Measurements from ENCODE around the gene VOPP1. TPM values are rescaled to one million over a fixed set of nuclear protein-coding genes. Genes with fewer than 3 reads are reported as not detected.
"Not testable (repeated sequence)": the region's sequence is repeated elsewhere in the genome, so short reads cannot be mapped to it uniquely, and the experiment has no call there.

VOPP1 gene
- total and polyA plus RNA-seq, 3 experiments from 2014 or later, result 34.8 to 67.3 (median 65.6) TPM

GRCh38 chr7:55476852-55477780 lies 95.2 kb downstream of the VOPP1 start:
- Histone ChIP-seq H3K36me3 (ENCODE audit: insufficient read depth, low read length) (no peaks in the 10 kb centered on the region), H3K27me3 (ENCODE audit: insufficient read depth, low read length, poor library complexity, severe bottlenecking) (no peaks in the 10 kb centered on the region), H3K27ac (ENCODE audit: low read depth, low read length) (no peak overlapping the region), H3K9me3 (ENCODE audit: low read length) (no peaks in the 10 kb centered on the region), H3K4me3 (ENCODE audit: low read length) (no peak overlapping the region), H3K4me1 (ENCODE audit: insufficient read depth, low read length) (peaks cover 57% of the 10 kb centered on the region)
- no peak for DNase-seq
- Mint-ChIP-seq H3K9me3 (no peaks in the 10 kb centered on the region), H3K4me1 (peaks cover 57 to 89% (median 78%) of the 10 kb centered on the region in 3 donors), H3K27ac (peak overlapping the region; percentile 8 to 89 (median 58)), H3K27me3 (no peaks in the 10 kb centered on the region), H3K4me3 (peak overlapping the region in 6 of 7 donors; percentile 39 to 63 (median 54)), H3K36me3 (peaks cover 6 to 36% (median 10%) of the 10 kb centered on the region in 3 donors)
- CTCF ChIA-PET, result no interaction called here
- POLR2A ChIA-PET, result no interaction called here

DNA sequence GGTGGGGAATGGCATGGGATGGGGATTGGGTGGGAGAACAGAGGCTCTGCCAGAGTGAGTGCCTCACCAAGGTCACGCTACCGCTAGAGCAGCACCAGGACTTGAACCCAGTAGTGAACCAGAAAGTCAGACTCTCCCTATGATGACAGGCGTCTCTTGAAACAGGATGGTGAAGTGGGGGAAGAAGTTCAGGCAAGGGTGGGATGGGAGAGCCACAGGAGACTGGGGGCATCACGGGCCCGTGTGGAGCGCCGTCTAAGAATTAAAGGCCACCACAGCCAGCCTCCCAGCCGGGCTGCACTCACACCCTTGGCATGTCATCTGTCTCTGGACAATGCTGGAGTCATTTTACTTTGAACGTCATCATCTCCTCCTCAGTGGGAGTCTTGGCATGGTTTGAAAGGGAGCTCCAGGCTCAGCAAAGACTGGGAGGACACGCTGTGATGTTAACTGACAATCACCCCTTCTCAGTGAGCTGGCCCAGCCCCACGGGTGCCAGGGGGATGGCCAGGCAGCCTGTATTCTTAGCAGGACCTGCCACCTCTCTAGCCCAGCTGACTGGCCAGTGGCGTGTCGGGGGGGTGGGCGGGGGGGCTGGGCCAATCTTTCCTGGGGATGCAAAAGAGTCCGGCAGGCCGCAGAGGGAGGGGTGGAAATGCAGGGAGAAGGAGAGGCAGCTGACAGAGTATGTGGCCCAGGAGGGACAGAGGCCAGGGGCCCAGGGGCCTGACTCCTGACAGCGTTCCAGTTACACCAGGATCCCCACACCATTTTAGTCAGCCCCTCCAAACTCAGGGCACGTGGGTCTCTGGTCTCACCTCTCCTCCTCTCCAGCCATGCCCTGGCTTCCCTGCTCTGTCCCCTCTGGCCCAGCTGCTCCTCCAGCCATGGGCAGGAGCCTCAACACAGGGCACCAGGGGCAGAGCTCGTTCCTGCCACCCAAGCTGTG lies 96.2 kb downstream of the VOPP1 start:
- peaks cover 61 to 85% (median 80%) of the 10 kb centered on the region in 3 donors for H3K4me1 Mint-ChIP-seq
- H3K27me3 Mint-ChIP-seq, result no peaks in the 10 kb centered on the region
- no peak overlapping the region for H3K27ac ChIP-seq (ENCODE audit: low read depth, low read length)
- H3K4me3 Mint-ChIP-seq, result peak overlapping the region; percentile 32 to 89 (median 78)
- no peaks in the 10 kb centered on the region for H3K9me3 ChIP-seq (ENCODE audit: low read length)
- no peaks in the 10 kb centered on the region for H3K27me3 ChIP-seq (ENCODE audit: insufficient read depth, low read length, poor library complexity, severe bottlenecking)
- POLR2A ChIA-PET, result no interaction called here
- peak overlapping the region; percentile 52 to 91 (median 84) for H3K27ac Mint-ChIP-seq
- CTCF ChIA-PET, result no interaction called here
- H3K36me3 Mint-ChIP-seq, result peaks cover 6 to 35% (median 10%) of the 10 kb centered on the region in 3 donors
- no peak for DNase-seq
- H3K9me3 Mint-ChIP-seq, result no peaks in the 10 kb centered on the region
- peak overlapping the region; percentile 66 for H3K4me3 ChIP-seq (ENCODE audit: low read length)
- H3K36me3 ChIP-seq (ENCODE audit: insufficient read depth, low read length), result no peaks in the 10 kb centered on the region
- H3K4me1 ChIP-seq (ENCODE audit: insufficient read depth, low read length), result peaks cover 57% of the 10 kb centered on the region

GRCh38 chr7:55474944-55475854 lies 97.1 kb downstream of the VOPP1 start:
- Histone ChIP-seq H3K27ac (ENCODE audit: low read depth, low read length) (no peak overlapping the region), H3K36me3 (ENCODE audit: insufficient read depth, low read length) (no peaks in the 10 kb centered on the region), H3K4me1 (ENCODE audit: insufficient read depth, low read length) (peaks cover 63% of the 10 kb centered on the region), H3K27me3 (ENCODE audit: insufficient read depth, low read length, poor library complexity, severe bottlenecking) (no peaks in the 10 kb centered on the region), H3K4me3 (ENCODE audit: low read length) (peak overlapping the region; percentile 66), H3K9me3 (ENCODE audit: low read length) (no peaks in the 10 kb centered on the region)
- peaks cover 62 to 81% (median 76%) of the 10 kb centered on the region in 3 donors for H3K4me1 Mint-ChIP-seq
- POLR2A ChIA-PET, result no interaction called here
- peak overlapping the region; percentile 32 to 89 (median 78) for H3K4me3 Mint-ChIP-seq
- peaks cover 4 to 36% (median 6%) of the 10 kb centered on the region in 3 donors for H3K36me3 Mint-ChIP-seq
- H3K27me3 Mint-ChIP-seq, result no peaks in the 10 kb centered on the region
- DNase-seq, result peak in 2 of 5 donors; percentile 31 to 51
- CTCF ChIA-PET, result no interaction called here
- H3K9me3 Mint-ChIP-seq, result no peaks in the 10 kb centered on the region
- H3K27ac Mint-ChIP-seq, result peak overlapping the region; percentile 52 to 91 (median 84)

DNA sequence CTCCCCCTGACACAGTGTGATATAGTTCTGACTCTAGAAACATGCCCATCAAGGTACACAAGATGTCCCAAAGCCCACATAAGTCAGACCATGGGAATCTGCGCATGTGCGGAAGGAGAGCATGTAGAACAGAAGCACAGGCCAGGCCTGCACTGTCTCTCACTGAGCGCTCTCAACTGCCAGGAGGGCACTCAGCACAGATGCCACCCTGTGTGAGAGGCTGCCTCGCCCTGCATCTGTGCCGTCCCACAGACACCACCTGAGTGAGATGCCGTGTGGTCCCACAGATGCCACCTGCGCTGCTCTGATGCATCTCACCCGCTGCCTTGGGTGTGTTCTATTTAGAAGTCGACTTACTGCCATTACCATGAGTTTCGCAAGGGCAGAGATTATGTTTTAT lies 98.4 kb downstream of the VOPP1 start:
- H3K4me3 ChIP-seq (ENCODE audit: low read length), result no peak overlapping the region
- no peak for DNase-seq
- H3K4me1 Mint-ChIP-seq, result peaks cover 73 to 85% (median 78%) of the 10 kb centered on the region in 3 donors
- ChIA-PET POLR2A (no interaction called here), CTCF (no interaction called here)
- no peaks in the 10 kb centered on the region for H3K27me3 ChIP-seq (ENCODE audit: insufficient read depth, low read length, poor library complexity, severe bottlenecking)
- H3K27me3 Mint-ChIP-seq, result no peaks in the 10 kb centered on the region
- no peaks in the 10 kb centered on the region for H3K9me3 Mint-ChIP-seq
- peak overlapping the region in 4 of 7 donors; percentile 20 to 82 (median 50) for H3K4me3 Mint-ChIP-seq
- H3K36me3 Mint-ChIP-seq, result peaks cover 4 to 37% (median 6%) of the 10 kb centered on the region in 3 donors
- H3K36me3 ChIP-seq (ENCODE audit: insufficient read depth, low read length), result no peaks in the 10 kb centered on the region
- H3K27ac Mint-ChIP-seq, result peak overlapping the region in 7 of 8 donors; percentile 54 to 90 (median 68)
- H3K9me3 ChIP-seq (ENCODE audit: low read length), result no peaks in the 10 kb centered on the region
- no peak overlapping the region for H3K27ac ChIP-seq (ENCODE audit: low read depth, low read length)
- H3K4me1 ChIP-seq (ENCODE audit: insufficient read depth, low read length), result peaks cover 74% of the 10 kb centered on the region

DNA sequence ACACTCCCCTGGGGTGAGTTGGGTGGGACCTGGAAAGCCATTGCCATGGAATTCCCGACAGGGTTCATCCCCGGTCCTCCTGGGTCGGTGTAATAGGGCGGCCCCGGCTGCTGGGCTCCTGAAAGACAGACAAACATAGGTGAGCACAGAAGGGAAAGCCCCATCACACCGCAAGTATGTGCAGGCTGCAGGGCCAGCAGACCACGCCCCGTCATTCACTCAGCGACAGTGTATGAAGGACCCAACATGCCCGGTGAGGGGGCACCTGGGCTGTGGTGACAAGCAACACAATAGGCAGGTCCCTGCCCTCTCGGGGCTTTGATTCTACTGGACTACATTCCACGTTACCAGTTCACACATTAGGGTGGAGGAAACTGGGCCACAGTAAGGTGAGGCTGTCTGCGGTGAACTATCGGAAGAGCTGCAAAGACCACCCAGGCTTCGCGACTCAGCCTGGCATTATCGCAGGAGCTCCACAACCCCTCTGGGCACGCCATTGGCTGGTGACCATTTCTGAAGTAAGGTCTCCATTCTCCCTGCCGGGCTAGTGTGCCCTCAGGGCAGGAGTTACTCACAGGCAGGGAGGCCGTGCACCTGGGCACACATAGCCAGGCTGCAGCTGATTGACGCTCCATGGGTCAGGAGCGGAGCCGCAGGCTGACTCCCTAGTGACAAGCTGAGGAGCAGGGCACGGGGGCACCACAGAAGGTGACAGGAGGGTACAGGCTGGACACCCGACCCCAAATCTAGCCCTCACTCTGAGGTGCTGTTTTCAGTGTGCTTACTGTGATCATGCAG lies 99.2 kb downstream of the VOPP1 start:
- Histone ChIP-seq H3K4me1 (ENCODE audit: insufficient read depth, low read length) (peaks cover 76% of the 10 kb centered on the region), H3K9me3 (ENCODE audit: low read length) (no peaks in the 10 kb centered on the region), H3K4me3 (ENCODE audit: low read length) (no peak overlapping the region), H3K36me3 (ENCODE audit: insufficient read depth, low read length) (no peaks in the 10 kb centered on the region), H3K27me3 (ENCODE audit: insufficient read depth, low read length, poor library complexity, severe bottlenecking) (no peaks in the 10 kb centered on the region), H3K27ac (ENCODE audit: low read depth, low read length) (no peak overlapping the region)
- H3K27ac Mint-ChIP-seq, result peak overlapping the region in 5 of 8 donors; percentile 15 to 93 (median 54)
- POLR2A ChIA-PET, result no interaction called here
- CTCF ChIA-PET, result interaction anchor here (0.9 kb wide), 1 partner anchor 40 kb away, joined by 3 read pairs; no protein-coding TSS in a partner anchor
- DNase-seq, result no peak
- peak overlapping the region in 1 of 7 donors; percentile 3 for H3K4me3 Mint-ChIP-seq
- no peaks in the 10 kb centered on the region for H3K27me3 Mint-ChIP-seq
- no peaks in the 10 kb centered on the region for H3K9me3 Mint-ChIP-seq
- H3K36me3 Mint-ChIP-seq, result peaks cover 4 to 40% (median 6%) of the 10 kb centered on the region in 3 donors
- peaks cover 74 to 86% (median 78%) of the 10 kb centered on the region in 3 donors for H3K4me1 Mint-ChIP-seq

DNA sequence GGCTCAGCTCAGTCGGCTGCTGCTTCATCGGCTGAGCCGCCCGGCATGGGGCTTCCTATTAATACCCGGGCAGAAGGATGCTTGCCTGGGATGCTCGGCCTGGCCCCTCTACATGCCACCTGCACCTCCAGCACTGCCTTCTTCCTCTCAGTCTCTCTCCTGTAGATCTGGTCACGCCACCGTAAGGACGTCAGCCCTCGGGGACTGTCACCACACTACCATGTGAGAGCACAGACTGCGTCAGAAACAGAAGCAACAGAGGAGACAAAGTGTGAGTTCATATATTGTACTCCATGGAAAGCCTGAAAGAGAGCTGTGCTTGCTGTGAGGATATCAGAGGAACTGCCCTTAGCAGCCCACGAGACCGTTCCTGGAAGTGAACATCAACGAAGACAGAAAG lies 99.9 kb downstream of the VOPP1 start:
- Mint-ChIP-seq H3K36me3 (peaks cover under 1 to 41% (median 5%) of the 10 kb centered on the region in 3 donors), H3K4me1 (peaks cover 73 to 84% (median 78%) of the 10 kb centered on the region in 3 donors)
- H3K27ac Mint-ChIP-seq; DNase-seq; POLR2A ChIA-PET; H3K36me3 ChIP-seq (ENCODE audit: insufficient read depth, low read length); H3K9me3 ChIP-seq (ENCODE audit: low read length); H3K27ac ChIP-seq (ENCODE audit: low read depth, low read length); CTCF ChIA-PET; H3K27me3 ChIP-seq (ENCODE audit: insufficient read depth, low read length, poor library complexity, severe bottlenecking); H3K27me3 Mint-ChIP-seq; H3K9me3 Mint-ChIP-seq; H3K4me3 ChIP-seq (ENCODE audit: low read length); H3K4me3 Mint-ChIP-seq: not testable (repeated sequence)
- peaks cover 77% of the 10 kb centered on the region for H3K4me1 ChIP-seq (ENCODE audit: insufficient read depth, low read length)

DNA sequence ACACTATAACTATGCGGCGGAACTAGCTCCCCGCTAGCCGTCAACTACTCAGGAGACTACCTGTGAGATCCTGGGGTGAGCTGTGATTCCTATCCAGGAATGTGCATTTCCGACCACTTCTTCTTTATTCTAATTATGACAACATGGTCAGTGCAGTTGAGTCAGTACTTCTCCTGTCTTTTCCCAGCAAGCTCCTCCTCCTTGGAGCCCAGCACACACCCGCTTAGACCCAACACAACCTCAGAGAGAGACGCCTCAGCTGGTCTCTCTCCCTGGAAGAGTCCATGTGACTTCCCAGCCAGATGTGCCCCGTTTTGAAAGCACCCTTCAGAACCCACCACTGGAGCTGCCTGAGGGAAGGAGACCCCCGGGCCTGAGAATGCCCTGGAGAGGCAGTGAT lies 100.7 kb downstream of the VOPP1 start:
- CTCF ChIA-PET; POLR2A ChIA-PET; DNase-seq; H3K4me3 ChIP-seq (ENCODE audit: low read length); H3K9me3 ChIP-seq (ENCODE audit: low read length); H3K36me3 ChIP-seq (ENCODE audit: insufficient read depth, low read length); H3K27me3 ChIP-seq (ENCODE audit: insufficient read depth, low read length, poor library complexity, severe bottlenecking); H3K4me3 Mint-ChIP-seq; H3K9me3 Mint-ChIP-seq; H3K27ac ChIP-seq (ENCODE audit: low read depth, low read length); H3K27me3 Mint-ChIP-seq: not testable (repeated sequence)
- H3K4me1 ChIP-seq (ENCODE audit: insufficient read depth, low read length), result peaks cover 77% of the 10 kb centered on the region
- peaks cover 0 to 40% (median 5%) of the 10 kb centered on the region in 3 donors for H3K36me3 Mint-ChIP-seq
- H3K27ac Mint-ChIP-seq, result peak overlapping the region in 4 of 8 donors; percentile 24 to 85 (median 40)
- H3K4me1 Mint-ChIP-seq, result peaks cover 71 to 84% (median 77%) of the 10 kb centered on the region in 3 donors
